Stimulated activated CD4-positive, alpha-beta T cell treated with anti-CD3 and anti-CD28 coated beads, Interleukin-4, amount 100 ng/mL, for 24 hours (primary cell): ENCODE results near the gene MOG.

Experiments used
- DNase-seq: peaks from one replicate; pipeline ENCODE4 v3.0.0-alpha.2; 2020

MOG gene

GRCh38 chr6:29678114-29678513 lies 21.2 kb downstream of the MOG start:
- no peak for DNase-seq

- no peak for DNase-seq
Observed at GRCh38 chr6:29679962-29680361, 23.1 kb downstream of the MOG start.

GRCh38 chr6:29680416-29680815 lies 23.5 kb downstream of the MOG start:
- DNase-seq = no peak

GRCh38 chr6:29680904-29681303 lies 24.0 kb downstream of the MOG start, which contains the start of gene ZFP57:
Gene ZFP57 (minus strand): TSS chr6:29681152. CDS start chr6:29677003, 4,149 bp downstream.
- DNase-seq = no peak

GRCh38 chr6:29681811-29682210 lies 24.9 kb downstream of the MOG start:
- DNase-seq = no peak

- no peak for DNase-seq
Observed at GRCh38 chr6:29685718-29686326, 28.9 kb downstream of the MOG start.

- no peak for DNase-seq
Observed at GRCh38 chr6:29694637-29695036, 37.7 kb downstream of the MOG start.

- no peak for DNase-seq
Observed at GRCh38 chr6:29696147-29697125, 39.5 kb downstream of the MOG start.

GRCh38 chr6:29702519-29703103 lies 45.7 kb downstream of the MOG start:
- DNase-seq = peak; percentile 82

- no peak for DNase-seq
Observed at GRCh38 chr6:29705389-29706231, 48.7 kb downstream of the MOG start.

- peak; percentile 51 for DNase-seq
Observed at GRCh38 chr6:29708432-29709179, 51.7 kb downstream of the MOG start.

GRCh38 chr6:29709188-29709587 lies 52.3 kb downstream of the MOG start:
- DNase-seq = no peak

GRCh38 chr6:29710281-29710941 lies 53.5 kb downstream of the MOG start:
- no peak for DNase-seq

GRCh38 chr6:29720863-29721262 lies 64.0 kb downstream of the MOG start:
- no peak for DNase-seq
